Vagina (tissue), 2 donors: Measurements from ENCODE around the gene UBE3D.

Experiments used
- CTCF ChIP-seq, 3 experiments: fragments of 450-650 bp in 2 of 3; fragments of 200-600 bp in 1 of 3; sonication (generic) in 1 of 3; IDR thresholded peaks; one replicate each; pipeline ENCODE4 v1.5.1; 2017 to 2019; ENCODE audit warnings: antibody characterized with exemption in 3 of 3, mild to moderate bottlenecking in 2 of 3, moderate library complexity in 2 of 3
- POLR2A ChIP-seq, 2 donors: fragments of 450-650 bp; IDR thresholded peaks; one replicate each; pipeline ENCODE4 v1.6.1; 2017; ENCODE audit warnings: antibody characterized with exemption in 2 of 2, mild to moderate bottlenecking in 2 of 2, moderate library complexity in 2 of 2

- no peak for TF ChIP-seq POLR2A (IDR thresholded peaks at IDR 0.05)
- no peak for TF ChIP-seq CTCF (IDR thresholded peaks at IDR 0.05)
These were observed 176.5 kb downstream of the UBE3D start for GRCh38 chr6:82889143-82889542.
